A549 (cell line): ENCODE data around the gene EPS8.

ENCODE experiments used
- RFX5 ChIP-seq: fragments of 450-650 bp; IDR thresholded peaks from 2 replicates; pipeline ENCODE4 v1.7.1; 2014; ENCODE audit warnings: antibody characterized with exemption, mild to moderate bottlenecking, moderate library complexity
- TF ChIP-seq, protein P1 (sequence below): fragments of >200 bp; sonication (Bioruptor Twin); formaldehyde crosslinking; IDR thresholded peaks from 3 replicates; pipeline ENCODE4 v1.5.1; 2016

DNA sequence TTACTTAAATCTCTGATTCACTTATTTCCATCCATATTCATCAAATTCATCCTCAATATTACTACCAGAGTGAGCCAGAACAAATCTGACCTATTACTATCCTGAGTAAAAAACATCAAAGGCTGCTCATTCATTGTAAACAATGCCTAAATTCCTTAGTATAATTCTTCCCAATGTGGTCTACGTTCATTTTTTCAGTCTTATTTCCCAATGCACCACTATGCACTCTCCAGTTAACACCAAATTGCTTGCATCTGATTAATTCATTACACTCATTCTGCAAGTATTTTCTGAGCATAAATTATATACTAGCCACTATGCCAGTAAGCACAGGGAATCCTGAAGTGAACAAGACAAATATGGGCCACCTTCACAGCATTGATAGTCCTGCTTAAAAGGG lies 110.0 kb downstream of the EPS8 start:
- TF ChIP-seq, protein P1, sequence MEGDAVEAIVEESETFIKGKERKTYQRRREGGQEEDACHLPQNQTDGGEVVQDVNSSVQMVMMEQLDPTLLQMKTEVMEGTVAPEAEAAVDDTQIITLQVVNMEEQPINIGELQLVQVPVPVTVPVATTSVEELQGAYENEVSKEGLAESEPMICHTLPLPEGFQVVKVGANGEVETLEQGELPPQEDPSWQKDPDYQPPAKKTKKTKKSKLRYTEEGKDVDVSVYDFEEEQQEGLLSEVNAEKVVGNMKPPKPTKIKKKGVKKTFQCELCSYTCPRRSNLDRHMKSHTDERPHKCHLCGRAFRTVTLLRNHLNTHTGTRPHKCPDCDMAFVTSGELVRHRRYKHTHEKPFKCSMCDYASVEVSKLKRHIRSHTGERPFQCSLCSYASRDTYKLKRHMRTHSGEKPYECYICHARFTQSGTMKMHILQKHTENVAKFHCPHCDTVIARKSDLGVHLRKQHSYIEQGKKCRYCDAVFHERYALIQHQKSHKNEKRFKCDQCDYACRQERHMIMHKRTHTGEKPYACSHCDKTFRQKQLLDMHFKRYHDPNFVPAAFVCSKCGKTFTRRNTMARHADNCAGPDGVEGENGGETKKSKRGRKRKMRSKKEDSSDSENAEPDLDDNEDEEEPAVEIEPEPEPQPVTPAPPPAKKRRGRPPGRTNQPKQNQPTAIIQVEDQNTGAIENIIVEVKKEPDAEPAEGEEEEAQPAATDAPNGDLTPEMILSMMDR, result no peak
- no peak for TF ChIP-seq RFX5
